Measurements from ENCODE around the gene AGT. TPM values are rescaled to one million over a fixed set of nuclear protein-coding genes. Genes with fewer than 3 reads are reported as not detected.

The AGT gene
- total RNA-seq, 4 donors from 2014 or later = 5.0 to 16.0 (median 8.4) TPM

DNA sequence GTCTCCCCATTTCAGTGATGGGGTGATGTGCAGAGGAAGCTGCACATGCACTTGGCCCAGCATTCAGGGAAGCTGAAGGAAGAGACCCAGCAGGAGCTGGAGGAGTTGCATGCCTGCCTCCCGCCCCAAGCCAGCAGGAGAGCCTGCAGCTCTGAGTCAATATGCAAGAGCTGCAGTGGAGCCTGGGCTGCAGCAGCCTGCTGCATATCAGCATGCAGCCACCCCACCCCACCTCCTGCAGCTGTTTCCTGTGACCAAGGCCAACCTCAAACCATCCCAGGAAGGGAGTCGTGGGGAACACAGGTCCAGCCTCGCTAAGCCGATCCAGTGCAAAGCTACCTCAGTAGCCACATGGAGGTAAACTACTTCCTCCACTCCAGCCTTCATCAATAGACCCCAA lies 18.9 kb downstream of the AGT start:
- Histone ChIP-seq H3K9me3 (no peaks in the 10 kb centered on the region), H3K27me3 (no peaks in the 10 kb centered on the region), H3K36me3 (peaks cover 2 to 50% of the 10 kb centered on the region in 2 donors), H3K4me1 (no peaks in the 10 kb centered on the region), H3K27ac (no peak overlapping the region), H3K4me3 (no peak overlapping the region)
- TF ChIP-seq CTCF (IDR thresholded peaks at IDR 0.05) (no peak), POLR2A (IDR thresholded peaks at IDR 0.05) (no peak), EP300 (IDR thresholded peaks at IDR 0.05) (no peak), POLR2AphosphoS5 (IDR thresholded peaks at IDR 0.05) (no peak)
- ATAC-seq = no peak
- 70% methylated on average over 2 of the region's 4 CpGs; no CpG with 5 or more reads in 1 of the 2 donors for WGBS, 2 donors (ENCODE audit: low coverage in 1 of 2)

DNA sequence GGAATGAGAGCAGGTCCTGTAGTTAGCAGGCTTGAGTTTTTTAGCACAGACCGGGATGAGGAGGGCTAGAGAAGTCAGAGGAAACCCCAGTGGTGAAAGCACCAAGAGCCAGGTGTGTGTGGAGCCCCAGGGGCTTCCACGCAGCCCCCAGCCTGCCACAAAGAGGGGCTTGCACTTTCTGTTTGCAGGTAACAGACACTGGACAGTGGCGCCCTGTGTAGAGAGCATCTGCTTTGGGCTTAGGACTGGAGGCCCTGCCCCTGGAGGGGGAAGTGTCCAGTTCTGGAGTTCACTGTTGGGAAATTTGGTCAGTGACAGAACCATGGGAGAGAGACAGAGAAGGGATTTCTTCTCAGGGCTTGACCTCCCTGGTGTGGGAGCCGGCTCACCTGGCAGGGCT lies 19.5 kb downstream of the AGT start:
- H3K36me3 ChIP-seq = peaks cover 2 to 55% of the 10 kb centered on the region in 2 donors

DNA sequence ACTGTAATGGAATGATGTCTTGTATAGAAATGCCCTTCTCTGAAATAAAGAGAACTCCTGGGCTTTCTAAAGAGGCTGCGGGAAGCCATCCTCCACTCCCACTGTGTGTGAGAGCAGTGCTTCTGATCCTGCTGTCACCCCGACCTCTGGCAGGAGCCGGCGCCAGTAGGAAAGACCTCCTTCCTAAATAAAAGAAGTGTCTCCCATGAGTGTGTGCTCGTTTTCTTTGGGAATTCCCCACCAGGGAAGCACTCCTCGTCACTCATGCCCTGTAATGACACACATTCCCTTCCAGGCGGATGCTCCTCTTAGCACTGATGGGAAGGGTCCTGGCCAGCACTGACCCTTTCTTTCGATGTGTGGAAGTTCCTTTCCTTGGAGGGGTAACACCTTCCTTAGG lies 20.1 kb downstream of the AGT start:
- no peaks in the 10 kb centered on the region for H3K4me1 ChIP-seq
- H3K4me3 ChIP-seq = no peak overlapping the region
- H3K27me3 ChIP-seq = no peaks in the 10 kb centered on the region
- TF ChIP-seq POLR2A (IDR thresholded peaks at IDR 0.05) (no peak), POLR2AphosphoS5 (IDR thresholded peaks at IDR 0.05) (no peak)
- no peak for ATAC-seq
- no peak overlapping the region for H3K27ac ChIP-seq
- peaks cover 2 to 62% of the 10 kb centered on the region in 2 donors for H3K36me3 ChIP-seq
- 79 to 86% methylated on average over 4 to 7 of the region's 8 CpGs for WGBS, 2 donors (ENCODE audit: low coverage in 1 of 2)
- no peaks in the 10 kb centered on the region for H3K9me3 ChIP-seq

More for the DNA sequence above, 19.5 kb downstream of the AGT start:
- ATAC-seq = no peak
- 63% methylated on average over 3 of the region's 4 CpGs; no CpG with 5 or more reads in 1 of the 2 donors for WGBS, 2 donors (ENCODE audit: low coverage in 1 of 2)
- Histone ChIP-seq H3K27me3 (no peaks in the 10 kb centered on the region), H3K27ac (no peak overlapping the region), H3K9me3 (no peaks in the 10 kb centered on the region), H3K4me1 (no peaks in the 10 kb centered on the region), H3K4me3 (no peak overlapping the region)
- TF ChIP-seq POLR2A (IDR thresholded peaks at IDR 0.05) (no peak), CTCF (IDR thresholded peaks at IDR 0.05) (no peak)

DNA sequence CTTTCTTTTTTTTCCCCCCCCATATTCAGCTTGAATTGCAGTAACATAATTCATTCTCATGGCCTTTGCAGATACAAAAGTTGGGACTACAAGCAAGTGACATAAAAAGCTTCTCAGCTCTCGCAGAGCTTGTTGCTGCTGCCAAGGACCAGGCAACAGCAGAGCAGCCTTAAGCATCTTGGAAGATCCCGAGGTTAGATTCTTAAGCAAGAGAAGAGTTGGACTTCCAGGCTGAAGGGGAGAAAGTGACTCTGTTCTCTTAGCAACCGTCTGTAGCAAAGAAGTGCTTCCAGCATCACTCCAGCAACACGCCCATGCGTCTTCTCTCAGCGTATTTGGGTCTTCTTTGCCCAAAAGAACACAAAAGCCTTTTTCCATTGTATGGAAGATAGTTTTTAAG lies 20.7 kb downstream of the AGT start:
- H3K4me3 ChIP-seq = no peak overlapping the region
- H3K4me1 ChIP-seq = no peaks in the 10 kb centered on the region
- no peaks in the 10 kb centered on the region for H3K27me3 ChIP-seq
- TF ChIP-seq EP300 (IDR thresholded peaks at IDR 0.05) (no peak), POLR2A (IDR thresholded peaks at IDR 0.05) (no peak), CTCF (IDR thresholded peaks at IDR 0.05) (no peak), POLR2AphosphoS5 (IDR thresholded peaks at IDR 0.05) (no peak)
- no peak overlapping the region for H3K27ac ChIP-seq
- no peaks in the 10 kb centered on the region for H3K9me3 ChIP-seq
- H3K36me3 ChIP-seq = peaks cover 2 to 68% of the 10 kb centered on the region in 2 donors
- ATAC-seq = no peak
- WGBS, 2 donors (ENCODE audit: low coverage in 1 of 2) = 80 to 87% methylated on average over 6 of the region's 6 CpGs

DNA sequence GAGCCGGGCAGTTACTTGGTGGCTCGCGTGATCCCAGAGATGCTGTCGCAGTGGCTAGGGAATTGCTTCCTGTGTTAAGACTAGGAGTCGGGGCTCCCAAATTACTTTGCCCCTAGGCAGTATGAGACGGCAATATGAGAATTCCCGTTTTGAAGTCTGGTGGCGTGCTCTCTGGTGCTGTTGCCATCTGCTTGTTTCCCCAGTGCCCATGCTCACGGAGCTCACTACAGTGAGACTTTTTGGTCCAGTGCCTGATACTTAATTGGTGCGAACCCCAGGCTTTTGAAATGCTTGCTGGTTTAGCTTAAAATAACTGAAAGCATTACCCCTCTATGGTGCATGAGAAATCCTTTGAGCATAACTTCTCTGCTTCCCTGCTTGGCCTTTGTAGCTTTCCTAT lies 22.3 kb downstream of the AGT start:
- Histone ChIP-seq H3K4me3 (no peak overlapping the region), H3K4me1 (no peaks in the 10 kb centered on the region), H3K36me3 (peaks cover 2 to 83% of the 10 kb centered on the region in 2 donors), H3K27ac (no peak overlapping the region), H3K27me3 (no peaks in the 10 kb centered on the region), H3K9me3 (no peaks in the 10 kb centered on the region)
- no peak for TF ChIP-seq POLR2A (IDR thresholded peaks at IDR 0.05)
- TF ChIP-seq EP300 (IDR thresholded peaks at IDR 0.05) = no peak
- no peak for ATAC-seq
- 87 to 100% methylated on average over 4 to 6 of the region's 10 CpGs for WGBS, 2 donors (ENCODE audit: low coverage in 1 of 2)

GRCh38 chr1:230690101-230690500 lies 23.8 kb downstream of the AGT start:
- H3K27me3 ChIP-seq = no peaks in the 10 kb centered on the region
- H3K27ac ChIP-seq = no peak overlapping the region
- no peak for ATAC-seq
- WGBS, 2 donors (ENCODE audit: low coverage in 1 of 2) = no CpG with 5 or more reads among the region's 9 CpGs
- peaks cover 2 to 98% of the 10 kb centered on the region in 2 donors for H3K36me3 ChIP-seq
- no peak for TF ChIP-seq POLR2A (IDR thresholded peaks at IDR 0.05)
- TF ChIP-seq POLR2AphosphoS5 (IDR thresholded peaks at IDR 0.05) = no peak
- TF ChIP-seq EP300 (IDR thresholded peaks at IDR 0.05) = no peak
- no peak for TF ChIP-seq CTCF (IDR thresholded peaks at IDR 0.05)
- H3K9me3 ChIP-seq = no peaks in the 10 kb centered on the region
- no peak overlapping the region for H3K4me3 ChIP-seq
- H3K4me1 ChIP-seq = no peaks in the 10 kb centered on the region

Data from gastroesophageal sphincter (tissue), 4 donors.